MCF 10A (cell line): ENCODE results near the gene F8. TPM values are rescaled to one million over a fixed set of nuclear protein-coding genes. Genes with fewer than 3 reads are reported as not detected.
"Not testable (repeated sequence)": the region's sequence is repeated elsewhere in the genome, so short reads cannot be mapped to it uniquely, and the experiment has no call there.

Source experiments
- BruUV-seq: library from RNA; stranded (reverse); fragments of 400-500 nt; replicated peaks from 2 replicates; lab custom pipeline; 2021; lab: Mats Ljungman, UMichigan
- CTCF ChIA-PET: fragments of 300-600 bp; sonication (Branson Sonifier 250); formaldehyde crosslinking; extraction: SDS; loops from one replicate; lab custom pipeline; 2021; ENCODE audit warnings: antibody characterized with exemption, inconsistent platforms; lab: Yijun Ruan, JAX
- POLR2A ChIA-PET: fragments of 300-600, 350-650 bp; sonication (Branson Sonifier 250); formaldehyde crosslinking; extraction: SDS; loops from one replicate; lab custom pipeline; 2020; ENCODE audit warnings: antibody characterized with exemption, inconsistent platforms; lab: Yijun Ruan, JAX
- DNase-seq: peaks from one replicate; pipeline ENCODE4 v3.0.0-alpha.2; 2018; ENCODE audit not compliant: unreplicated experiment
- H3K27ac Mint-ChIP-seq: one replicate; pipeline ENCODE4 v1.8.0; 2022; ENCODE audit warnings: mild to moderate bottlenecking, low read depth, mixed read lengths; ENCODE audit not compliant: unreplicated experiment
- H3K27me3 Mint-ChIP-seq: one replicate; pipeline ENCODE4 v1.8.0; 2022; ENCODE audit warnings: mixed read lengths; ENCODE audit not compliant: insufficient read depth, unreplicated experiment
- H3K36me3 Mint-ChIP-seq: one replicate; pipeline ENCODE4 v1.8.0; 2022; ENCODE audit warnings: mild to moderate bottlenecking, moderate library complexity, mixed read lengths; ENCODE audit not compliant: insufficient read depth, unreplicated experiment
- H3K4me1 Mint-ChIP-seq: one replicate; pipeline ENCODE4 v1.8.0; 2022; ENCODE audit warnings: mixed read lengths; ENCODE audit not compliant: insufficient read depth, unreplicated experiment
- H3K4me3 Mint-ChIP-seq: one replicate; pipeline ENCODE4 v1.8.0; 2022; ENCODE audit warnings: mild to moderate bottlenecking, moderate library complexity, mixed read lengths; ENCODE audit not compliant: unreplicated experiment
- H3K9me3 Mint-ChIP-seq: one replicate; pipeline ENCODE4 v1.8.0; 2022; ENCODE audit warnings: mixed read lengths; ENCODE audit not compliant: unreplicated experiment
- CTCF ChIP-seq: fragments of 200-600 bp; IDR thresholded peaks from one replicate; pipeline ENCODE4 v1.8.0; 2022; ENCODE audit warnings: antibody characterized with exemption, mild to moderate bottlenecking; ENCODE audit not compliant: unreplicated experiment
- intact Hi-C: fragments of 100-400 bp; cut with micrococcal nuclease; formaldehyde crosslinking; loops from 2 replicates; pipeline ENCODE4 v1.14.1; 2022
- total RNA-seq: library from RNA; stranded (reverse); gene quantifications from 2 replicates; pipeline ENCODE4 v1.2.3, GENCODE V29; 2022

F8 gene
- total RNA-seq, 1 experiment from 2014 or later: 5.3 TPM

DNA sequence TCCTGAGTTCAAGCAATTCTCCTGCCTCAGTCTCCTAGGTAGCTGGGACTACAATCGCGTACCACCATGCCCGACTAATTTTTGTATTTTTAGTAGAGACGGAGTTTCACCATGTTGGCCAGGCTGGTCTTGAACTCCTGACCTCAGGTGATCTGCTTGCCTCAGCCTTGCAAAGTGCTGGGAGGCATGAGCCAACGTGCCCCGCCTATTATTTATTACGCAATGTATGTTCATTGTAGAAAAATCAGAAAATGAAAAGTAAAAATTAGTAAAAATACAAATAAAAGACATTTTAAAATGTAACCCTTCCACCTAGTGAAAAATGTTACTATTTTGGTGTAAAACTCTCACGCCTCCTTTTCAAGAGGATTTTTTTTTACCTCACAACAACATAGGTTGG lies 122.2 kb downstream of the F8 start:
- intact Hi-C loops: no loop called here
- TF ChIP-seq CTCF: no peak
- Mint-ChIP-seq H3K27ac (no peak overlapping the region), H3K4me3 (no peak overlapping the region), H3K4me1 (no peaks in the 10 kb centered on the region), H3K9me3 (no peaks in the 10 kb centered on the region), H3K27me3 (peaks cover 44% of the 10 kb centered on the region), H3K36me3 (no peaks in the 10 kb centered on the region)
- ChIA-PET POLR2A (no interaction called here), CTCF (interaction anchor here (4.8 kb wide), 1 partner anchor 18 kb away, joined by 30 read pairs; no protein-coding TSS in a partner anchor)
- DNase-seq: no peak
- BruUV-seq: no TSS peak

DNA sequence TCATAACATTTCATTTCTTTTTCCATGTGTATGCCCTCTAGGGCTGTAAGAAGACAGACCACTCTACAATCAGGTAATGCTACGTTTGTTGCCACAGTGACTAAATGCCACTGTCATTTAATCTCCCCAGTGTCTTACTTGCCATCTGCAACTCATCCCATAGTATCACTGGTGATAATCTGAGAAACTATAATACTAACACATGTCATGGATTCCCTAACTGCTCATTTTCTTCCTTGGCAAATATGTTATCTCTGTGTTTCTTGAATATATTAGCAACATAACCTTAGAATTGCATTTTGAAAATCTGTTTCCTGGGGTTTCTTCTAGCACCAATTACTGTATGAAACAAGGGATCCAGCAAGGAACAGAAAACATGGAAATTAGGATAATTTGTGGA lies 130.2 kb downstream of the F8 start:
- CTCF ChIA-PET: no interaction called here
- Mint-ChIP-seq H3K36me3 (no peaks in the 10 kb centered on the region), H3K4me3 (no peak overlapping the region), H3K27ac (no peak overlapping the region), H3K4me1 (no peaks in the 10 kb centered on the region), H3K9me3 (no peaks in the 10 kb centered on the region), H3K27me3 (peaks cover 43% of the 10 kb centered on the region)
- no TSS peak for BruUV-seq
- no peak for DNase-seq
- TF ChIP-seq CTCF: no peak
- POLR2A ChIA-PET: no interaction called here
- intact Hi-C loops: no loop called here

DNA sequence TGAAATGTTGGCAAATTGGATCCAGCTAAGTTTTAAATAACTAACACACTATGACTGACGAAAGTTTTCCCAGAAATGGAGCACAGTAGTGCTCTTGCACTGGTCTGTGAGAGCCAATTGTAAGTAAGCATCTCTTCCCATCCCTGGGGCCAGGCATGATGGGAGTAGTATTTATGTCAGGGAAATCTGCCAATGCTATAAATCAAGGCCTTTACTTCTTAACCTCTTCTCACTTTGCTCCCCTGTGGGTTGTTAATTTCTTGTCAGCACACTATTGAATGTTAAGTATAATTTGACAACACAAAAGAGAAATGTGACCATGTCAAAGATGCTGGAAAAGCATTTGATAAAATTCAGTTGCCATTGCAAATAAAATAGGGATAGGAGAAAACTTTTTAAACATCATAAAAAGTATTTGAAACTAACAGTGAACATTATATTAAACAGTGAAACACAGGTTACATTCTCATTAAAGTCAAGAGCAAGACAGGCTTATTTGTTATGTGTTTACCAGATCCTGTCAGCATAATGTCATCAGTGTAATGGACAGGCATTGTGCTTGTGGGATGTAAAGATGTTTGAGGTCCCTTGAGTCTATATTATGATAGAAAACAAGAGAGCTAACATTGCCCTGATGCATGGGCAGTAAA lies 131.4 kb downstream of the F8 start:
- H3K27me3 Mint-ChIP-seq: peaks cover 35% of the 10 kb centered on the region
- H3K4me3 Mint-ChIP-seq: no peak overlapping the region
- H3K4me1 Mint-ChIP-seq: no peaks in the 10 kb centered on the region
- ChIA-PET CTCF (no interaction called here), POLR2A (no interaction called here)
- H3K36me3 Mint-ChIP-seq: no peaks in the 10 kb centered on the region
- intact Hi-C loops: no loop called here
- H3K9me3 Mint-ChIP-seq: no peaks in the 10 kb centered on the region
- TF ChIP-seq CTCF: no peak
- no peak overlapping the region for H3K27ac Mint-ChIP-seq
- DNase-seq: no peak
- BruUV-seq: no TSS peak

DNA sequence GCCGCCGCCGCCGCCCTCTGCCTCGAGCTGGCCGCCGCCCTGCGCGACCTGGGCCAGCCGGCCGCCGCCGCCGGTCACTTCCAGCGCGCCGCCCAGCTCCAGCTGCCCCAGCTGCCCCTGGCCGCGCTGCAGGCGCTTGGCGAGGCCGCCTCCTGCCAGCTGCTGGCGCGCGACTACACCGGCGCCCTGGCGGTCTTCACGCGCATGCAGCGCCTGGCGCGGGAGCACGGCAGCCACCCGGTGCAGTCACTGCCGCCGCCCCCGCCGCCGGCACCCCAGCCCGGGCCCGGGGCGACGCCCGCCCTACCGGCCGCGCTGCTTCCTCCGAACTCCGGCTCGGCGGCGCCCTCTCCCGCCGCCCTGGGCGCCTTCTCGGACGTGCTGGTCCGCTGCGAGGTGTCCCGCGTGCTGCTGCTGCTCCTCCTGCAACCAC lies 135.7 kb downstream of the F8 start:
- POLR2A ChIA-PET, H3K4me3 Mint-ChIP-seq, H3K27me3 Mint-ChIP-seq, H3K36me3 Mint-ChIP-seq, H3K4me1 Mint-ChIP-seq, BruUV-seq, H3K27ac Mint-ChIP-seq, DNase-seq, intact Hi-C loops, CTCF ChIA-PET, H3K9me3 Mint-ChIP-seq: not testable (repeated sequence)

DNA sequence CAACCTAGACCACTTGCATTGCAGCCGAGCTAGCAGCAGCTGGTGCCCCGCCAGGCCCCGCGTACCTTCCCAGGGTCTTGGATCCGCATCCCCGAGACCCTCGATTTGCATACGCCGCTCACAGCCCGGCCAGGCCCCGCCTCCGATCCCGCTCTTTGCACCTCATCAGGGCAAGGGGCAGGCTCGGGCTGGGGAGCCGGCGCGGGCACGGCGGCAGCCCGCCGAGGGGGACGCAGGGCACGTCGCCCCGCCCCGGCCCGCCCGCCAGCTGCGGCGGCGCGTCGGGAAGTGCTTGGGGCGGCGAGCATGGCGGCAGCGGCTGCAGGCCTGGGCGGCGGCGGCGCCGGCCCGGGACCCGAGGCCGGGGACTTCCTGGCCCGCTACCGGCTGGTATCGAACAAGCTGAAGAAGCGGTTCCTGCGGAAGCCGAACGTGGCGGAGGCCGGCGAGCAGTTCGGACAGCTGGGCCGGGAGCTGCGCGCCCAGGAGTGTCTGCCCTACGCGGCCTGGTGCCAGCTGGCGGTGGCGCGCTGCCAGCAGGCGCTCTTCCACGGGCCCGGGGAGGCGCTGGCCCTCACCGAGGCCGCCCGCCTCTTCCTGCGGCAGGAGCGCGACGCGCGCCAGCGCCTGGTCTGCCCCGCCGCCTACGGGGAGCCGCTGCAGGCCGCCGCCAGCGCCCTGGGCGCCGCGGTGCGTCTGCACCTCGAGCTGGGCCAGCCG lies 136.3 kb downstream of the F8 start, which contains the start of gene F8A1:
F8A1 (plus strand) TSS at position 287 of the 720 bp plus-strand sequence; CDS start at position 307, 20 bp downstream.
- H3K4me1 Mint-ChIP-seq, CTCF ChIA-PET, BruUV-seq, H3K36me3 Mint-ChIP-seq, H3K9me3 Mint-ChIP-seq, DNase-seq, POLR2A ChIA-PET, H3K4me3 Mint-ChIP-seq, intact Hi-C loops, H3K27me3 Mint-ChIP-seq, H3K27ac Mint-ChIP-seq: not testable (repeated sequence)

DNA sequence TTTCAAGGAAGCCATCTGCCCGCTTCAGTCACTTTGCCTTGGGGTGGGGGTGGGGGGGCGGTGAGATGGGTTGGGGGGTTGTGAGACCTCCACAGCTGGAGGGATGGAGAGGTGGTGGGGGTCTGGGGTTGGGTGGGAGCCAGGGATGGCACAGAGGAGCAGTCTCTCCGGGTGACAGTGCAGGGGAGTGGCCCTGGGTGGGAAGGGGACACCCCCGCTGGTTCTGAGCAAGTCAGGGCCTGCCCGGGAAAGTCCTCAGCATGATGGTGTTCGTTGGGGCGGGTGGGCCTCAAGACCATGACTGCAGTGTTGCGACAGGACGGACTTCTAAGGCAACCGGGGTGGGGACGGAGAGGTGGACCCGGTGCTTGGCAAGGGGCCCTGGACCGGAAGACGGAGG lies 137.0 kb downstream of the F8 start:
- H3K4me3 Mint-ChIP-seq, POLR2A ChIA-PET, BruUV-seq, DNase-seq, H3K9me3 Mint-ChIP-seq, H3K27ac Mint-ChIP-seq, H3K36me3 Mint-ChIP-seq, H3K27me3 Mint-ChIP-seq, intact Hi-C loops, H3K4me1 Mint-ChIP-seq, CTCF ChIA-PET: not testable (repeated sequence)

GRCh38 chrX:154885057-154885456 lies 137.5 kb downstream of the F8 start:
- H3K27ac Mint-ChIP-seq, H3K27me3 Mint-ChIP-seq, BruUV-seq, DNase-seq, H3K9me3 Mint-ChIP-seq, H3K4me3 Mint-ChIP-seq, H3K4me1 Mint-ChIP-seq, H3K36me3 Mint-ChIP-seq, POLR2A ChIA-PET, CTCF ChIA-PET, intact Hi-C loops: not testable (repeated sequence)
